Activated naive CD8-positive, alpha-beta T cell (primary cell): ENCODE results near the gene TOPAZ1.
A peak's percentile ranks its signal among the peaks of the same experiment; 100 is the strongest.

Source experiments
- H3K27ac Mint-ChIP-seq: one replicate; pipeline ENCODE4 v1.8.0; 2021; ENCODE audit warnings: mixed read lengths
- H3K27me3 Mint-ChIP-seq: one replicate; pipeline ENCODE4 v1.8.0; 2021; ENCODE audit warnings: mixed read lengths
- H3K36me3 Mint-ChIP-seq: one replicate; pipeline ENCODE4 v1.8.0; 2021; ENCODE audit warnings: mixed read lengths
- H3K4me1 Mint-ChIP-seq: one replicate; pipeline ENCODE4 v1.8.0; 2021; ENCODE audit warnings: low read depth, mixed read lengths
- H3K4me3 Mint-ChIP-seq: one replicate; pipeline ENCODE4 v1.8.0; 2021; ENCODE audit warnings: mild to moderate bottlenecking, mixed read lengths
- H3K9me3 Mint-ChIP-seq: one replicate; pipeline ENCODE4 v1.8.0; 2021; ENCODE audit warnings: low read depth, mixed read lengths

Gene TOPAZ1

GRCh38 chr3:44241706-44242105, at the start of gene TOPAZ1:
TOPAZ1 (plus strand) TSS chr3:44241886; CDS start chr3:44242054, 168 bp downstream.
- no peak within 1 kb of the TSS for H3K27ac Mint-ChIP-seq
- H3K4me3 Mint-ChIP-seq, result no peak within 1 kb of the TSS

GRCh38 chr3:44198284-44199269, 43.1 kb upstream of the TOPAZ1 start:
- no peak overlapping the region for H3K27ac Mint-ChIP-seq
- no peak overlapping the region for H3K4me3 Mint-ChIP-seq
- H3K9me3 Mint-ChIP-seq, result no peaks in the 10 kb centered on the region
- peaks cover 7% of the 10 kb centered on the region for H3K27me3 Mint-ChIP-seq
- no peaks in the 10 kb centered on the region for H3K36me3 Mint-ChIP-seq
- peaks cover 2% of the 10 kb centered on the region for H3K4me1 Mint-ChIP-seq

More at GRCh38 chr3:44241706-44242105, at the start of gene TOPAZ1:
- Mint-ChIP-seq H3K36me3 (no peaks in the 10 kb centered on the region), H3K9me3 (no peaks in the 10 kb centered on the region), H3K27me3 (peaks cover 5% of the 10 kb centered on the region), H3K4me1 (no peaks in the 10 kb centered on the region)

- peaks cover 13% of the 10 kb centered on the region for H3K27me3 Mint-ChIP-seq
- H3K4me3 Mint-ChIP-seq, result no peak overlapping the region
- no peaks in the 10 kb centered on the region for H3K36me3 Mint-ChIP-seq
- H3K4me1 Mint-ChIP-seq, result peaks cover 30% of the 10 kb centered on the region
- H3K27ac Mint-ChIP-seq, result no peak overlapping the region
- H3K9me3 Mint-ChIP-seq, result no peaks in the 10 kb centered on the region
Observed at GRCh38 chr3:44206261-44206660, 35.4 kb upstream of the TOPAZ1 start.

GRCh38 chr3:44206862-44207652, 34.6 kb upstream of the TOPAZ1 start:
- Mint-ChIP-seq H3K4me3 (no peak overlapping the region), H3K27me3 (peaks cover 18% of the 10 kb centered on the region), H3K27ac (peak overlapping the region; percentile 23), H3K36me3 (no peaks in the 10 kb centered on the region), H3K9me3 (no peaks in the 10 kb centered on the region), H3K4me1 (peaks cover 30% of the 10 kb centered on the region)

- H3K27me3 Mint-ChIP-seq, result peaks cover 23% of the 10 kb centered on the region
- H3K27ac Mint-ChIP-seq, result peak overlapping the region; percentile 24
- H3K4me1 Mint-ChIP-seq, result peaks cover 30% of the 10 kb centered on the region
- no peaks in the 10 kb centered on the region for H3K9me3 Mint-ChIP-seq
- H3K4me3 Mint-ChIP-seq, result peak overlapping the region; percentile 35
- H3K36me3 Mint-ChIP-seq, result no peaks in the 10 kb centered on the region
Observed at GRCh38 chr3:44208086-44208485, 33.6 kb upstream of the TOPAZ1 start.

GRCh38 chr3:44208568-44208967, 33.1 kb upstream of the TOPAZ1 start:
- peaks cover 30% of the 10 kb centered on the region for H3K4me1 Mint-ChIP-seq
- H3K4me3 Mint-ChIP-seq, result peak overlapping the region; percentile 35
- H3K27ac Mint-ChIP-seq, result peak overlapping the region; percentile 24
- peaks cover 23% of the 10 kb centered on the region for H3K27me3 Mint-ChIP-seq
- no peaks in the 10 kb centered on the region for H3K9me3 Mint-ChIP-seq
- no peaks in the 10 kb centered on the region for H3K36me3 Mint-ChIP-seq

GRCh38 chr3:44210967-44211366, 30.7 kb upstream of the TOPAZ1 start:
- H3K9me3 Mint-ChIP-seq, result peaks cover 9% of the 10 kb centered on the region
- H3K4me1 Mint-ChIP-seq, result peaks cover 30% of the 10 kb centered on the region
- peaks cover 18% of the 10 kb centered on the region for H3K27me3 Mint-ChIP-seq
- peaks cover 2% of the 10 kb centered on the region for H3K36me3 Mint-ChIP-seq
- no peak overlapping the region for H3K4me3 Mint-ChIP-seq
- H3K27ac Mint-ChIP-seq, result no peak overlapping the region

GRCh38 chr3:44222337-44222736, 19.3 kb upstream of the TOPAZ1 start:
- Mint-ChIP-seq H3K9me3 (no peaks in the 10 kb centered on the region), H3K4me1 (peaks cover 7% of the 10 kb centered on the region), H3K4me3 (no peak overlapping the region), H3K27ac (no peak overlapping the region), H3K36me3 (no peaks in the 10 kb centered on the region), H3K27me3 (peaks cover 16% of the 10 kb centered on the region)

- Mint-ChIP-seq H3K36me3 (no peaks in the 10 kb centered on the region), H3K27ac (no peak overlapping the region), H3K4me1 (peaks cover 12% of the 10 kb centered on the region), H3K27me3 (peaks cover 16% of the 10 kb centered on the region), H3K4me3 (no peak overlapping the region), H3K9me3 (no peaks in the 10 kb centered on the region)
Observed at GRCh38 chr3:44223299-44223698, 18.4 kb upstream of the TOPAZ1 start.

GRCh38 chr3:44224131-44224530, 17.6 kb upstream of the TOPAZ1 start:
- peaks cover 15% of the 10 kb centered on the region for H3K27me3 Mint-ChIP-seq
- H3K36me3 Mint-ChIP-seq, result no peaks in the 10 kb centered on the region
- H3K9me3 Mint-ChIP-seq, result no peaks in the 10 kb centered on the region
- H3K27ac Mint-ChIP-seq, result no peak overlapping the region
- no peak overlapping the region for H3K4me3 Mint-ChIP-seq
- peaks cover 12% of the 10 kb centered on the region for H3K4me1 Mint-ChIP-seq

GRCh38 chr3:44226573-44226972, 15.1 kb upstream of the TOPAZ1 start:
- no peaks in the 10 kb centered on the region for H3K36me3 Mint-ChIP-seq
- H3K4me3 Mint-ChIP-seq, result no peak overlapping the region

GRCh38 chr3:44227632-44228031, 14.1 kb upstream of the TOPAZ1 start:
- Mint-ChIP-seq H3K27me3 (peaks cover 6% of the 10 kb centered on the region), H3K9me3 (no peaks in the 10 kb centered on the region), H3K36me3 (no peaks in the 10 kb centered on the region), H3K4me1 (peaks cover 16% of the 10 kb centered on the region), H3K4me3 (no peak overlapping the region), H3K27ac (no peak overlapping the region)

More at GRCh38 chr3:44226573-44226972, 15.1 kb upstream of the TOPAZ1 start:
- peaks cover 12% of the 10 kb centered on the region for H3K4me1 Mint-ChIP-seq
- no peaks in the 10 kb centered on the region for H3K9me3 Mint-ChIP-seq
- H3K27me3 Mint-ChIP-seq, result peaks cover 10% of the 10 kb centered on the region
- no peak overlapping the region for H3K27ac Mint-ChIP-seq

GRCh38 chr3:44228900-44229299, 12.8 kb upstream of the TOPAZ1 start:
- Mint-ChIP-seq H3K27me3 (peaks cover 3% of the 10 kb centered on the region), H3K36me3 (no peaks in the 10 kb centered on the region), H3K27ac (no peak overlapping the region), H3K4me1 (peaks cover 20% of the 10 kb centered on the region), H3K9me3 (no peaks in the 10 kb centered on the region), H3K4me3 (no peak overlapping the region)

- Mint-ChIP-seq H3K27me3 (peaks cover 4% of the 10 kb centered on the region), H3K9me3 (no peaks in the 10 kb centered on the region), H3K4me1 (peaks cover 18% of the 10 kb centered on the region), H3K36me3 (no peaks in the 10 kb centered on the region), H3K4me3 (no peak overlapping the region), H3K27ac (no peak overlapping the region)
Observed at GRCh38 chr3:44232407-44232806, 9.3 kb upstream of the TOPAZ1 start.
